Lung (tissue), 12 donors: ENCODE data around the gene TMEM171. TPM values are rescaled to one million over a fixed set of nuclear protein-coding genes. Genes with fewer than 3 reads are reported as not detected.

ENCODE experiments used
- ATAC-seq: fragments of 200-7000 bp; cut with Tn5 transposase; one replicate; pipeline ENCODE4 v1.9.1; 2020; ENCODE audit warnings: moderate number of reproducible peaks; ENCODE audit not compliant: insufficient read depth, low FRiP score
- DNase-seq, 3 donors: peaks; one replicate each; pipeline ENCODE4 v3.0.0-alpha.2; 2013 to 2017
- H3K27ac ChIP-seq, 2 donors: one replicate each; pipeline ENCODE4 v1.5.1; 2013; ENCODE audit warnings: mild to moderate bottlenecking in 2 of 2, moderate library complexity in 2 of 2, control low read depth in 1 of 2, inconsistent platforms in 1 of 2, low read depth in 1 of 2, low read length in 1 of 2
- H3K27me3 ChIP-seq, 3 donors: one replicate each; pipeline ENCODE4 v1.5.1; 2013; ENCODE audit warnings: low read length in 2 of 3; ENCODE audit not compliant: control insufficient read depth in 3 of 3, insufficient read depth in 3 of 3
- H3K36me3 ChIP-seq, 4 donors: one replicate each; pipeline ENCODE4 v1.5.1; 2013; ENCODE audit warnings: low read length in 4 of 4, mild to moderate bottlenecking in 1 of 4, moderate library complexity in 1 of 4; ENCODE audit not compliant: control insufficient read depth in 4 of 4, insufficient read depth in 4 of 4
- H3K4me1 ChIP-seq, 5 donors: one replicate each; pipeline ENCODE4 v1.5.1; 2013; ENCODE audit warnings: low read length in 5 of 5, mild to moderate bottlenecking in 2 of 5, moderate library complexity in 1 of 5; ENCODE audit not compliant: control insufficient read depth in 5 of 5, insufficient read depth in 5 of 5
- H3K4me3 ChIP-seq: one replicate; pipeline ENCODE4 v1.5.1; 2013; ENCODE audit warnings: mild to moderate bottlenecking, control low read depth, moderate library complexity
- H3K9ac ChIP-seq, 2 donors: one replicate each; pipeline ENCODE4 v1.5.1; 2013; ENCODE audit warnings: low read length in 2 of 2, control low read depth in 1 of 2; ENCODE audit not compliant: insufficient read depth in 1 of 2
- H3K9me3 ChIP-seq, 4 donors: one replicate each; pipeline ENCODE4 v1.5.1; 2013; ENCODE audit warnings: low read length in 3 of 4, mild to moderate bottlenecking in 1 of 4, moderate library complexity in 1 of 4; ENCODE audit not compliant: control insufficient read depth in 4 of 4, insufficient read depth in 3 of 4
- WGBS, 2 donors: extraction: QIAGEN DNeasy Blood & Tissue Kit; methylation state at CpG; one replicate each; pipeline ENCODE4 v1.1.7; 2013; 5-methylcytosine and 5-hydroxymethylcytosine counted together
- polyA plus RNA-seq, 2 donors: library from polyadenylated mRNA; stranded (reverse); fragments of 200-250 nt; gene quantifications; one replicate each; pipeline ENCODE4 v1.2.1, GENCODE V29; 2013
- total RNA-seq, 2 donors: library from RNA; depleted of rRNA in 1 of 2; stranded (reverse); fragments of >200 nt in 1 of 2; gene quantifications; one replicate each; pipeline ENCODE4 v1.2.1, GENCODE V29; 2014 to 2021
- TF ChIP-seq, protein P1 (sequence below): IDR thresholded peaks from 2 replicates; pipeline ENCODE4 v1.5.1; 2012; ENCODE audit warnings: mild to moderate bottlenecking; ENCODE audit errors: control extremely low read depth, extremely low read depth
- donor health status: control.
- donor health status: control.
- donor health status: Bipolar disorder and iron deficiency.
- donor health status: healthy.
- donor health status: DM: yes; HTN: yes; CAD: no.

Gene TMEM171
- total and polyA plus RNA-seq, 4 donors: 0.16 to 0.86 (median 0.44) TPM

DNA sequence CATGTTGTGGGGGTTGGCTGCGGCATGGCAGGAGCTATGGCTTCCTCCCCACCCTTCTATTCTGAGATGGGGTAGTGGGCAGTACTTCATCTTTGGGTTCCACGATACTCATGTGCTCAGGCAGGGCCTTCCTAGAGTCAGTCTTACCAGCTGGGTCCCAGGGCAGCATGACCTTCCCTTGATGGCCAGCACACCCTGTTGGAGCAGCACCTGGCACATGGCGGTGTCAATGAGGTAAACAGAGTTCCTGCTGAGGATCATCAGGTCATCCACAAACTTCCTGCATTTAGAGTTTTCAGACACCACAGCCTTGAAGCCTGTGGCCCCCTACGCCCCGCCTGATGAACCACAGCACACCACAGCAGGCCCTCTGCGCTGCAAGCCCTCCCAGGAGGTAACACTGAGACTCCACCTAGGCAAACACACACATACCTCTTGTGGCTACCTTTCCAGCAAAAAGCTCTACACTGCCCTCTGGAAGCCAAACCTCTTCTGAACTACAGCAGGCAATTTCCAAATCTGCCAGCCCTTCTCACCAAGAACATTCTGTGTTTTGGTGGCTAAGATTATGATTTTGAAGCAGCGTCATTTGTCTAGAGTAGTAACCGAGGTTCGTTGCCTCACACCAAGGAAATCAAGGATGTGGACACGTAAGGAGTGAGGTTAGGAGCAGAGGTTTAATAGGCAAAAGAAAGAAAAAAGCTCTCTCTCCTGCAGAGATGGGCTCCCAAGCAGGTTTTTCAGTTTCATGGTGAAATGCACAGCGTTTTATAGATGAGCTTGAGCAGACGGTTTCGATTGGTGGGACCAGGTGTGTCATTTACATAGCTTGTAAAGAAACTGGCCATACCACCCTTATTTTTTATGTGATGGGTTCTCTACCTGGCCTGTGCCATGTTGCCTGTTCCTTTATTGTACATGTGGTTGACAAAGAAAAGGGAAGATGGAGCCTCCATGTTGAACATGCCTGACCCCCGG, 32.3 kb downstream of the TMEM171 start:
- Histone ChIP-seq H3K4me1 (no peaks in the 10 kb centered on the region), H3K9me3 (no peaks in the 10 kb centered on the region), H3K36me3 (no peaks in the 10 kb centered on the region), H3K27ac (no peak overlapping the region), H3K9ac (no peak overlapping the region), H3K27me3 (no peaks in the 10 kb centered on the region), H3K4me3 (no peak overlapping the region)
- DNase-seq (no peak), ATAC-seq (no peak)
- TF ChIP-seq, protein P1, sequence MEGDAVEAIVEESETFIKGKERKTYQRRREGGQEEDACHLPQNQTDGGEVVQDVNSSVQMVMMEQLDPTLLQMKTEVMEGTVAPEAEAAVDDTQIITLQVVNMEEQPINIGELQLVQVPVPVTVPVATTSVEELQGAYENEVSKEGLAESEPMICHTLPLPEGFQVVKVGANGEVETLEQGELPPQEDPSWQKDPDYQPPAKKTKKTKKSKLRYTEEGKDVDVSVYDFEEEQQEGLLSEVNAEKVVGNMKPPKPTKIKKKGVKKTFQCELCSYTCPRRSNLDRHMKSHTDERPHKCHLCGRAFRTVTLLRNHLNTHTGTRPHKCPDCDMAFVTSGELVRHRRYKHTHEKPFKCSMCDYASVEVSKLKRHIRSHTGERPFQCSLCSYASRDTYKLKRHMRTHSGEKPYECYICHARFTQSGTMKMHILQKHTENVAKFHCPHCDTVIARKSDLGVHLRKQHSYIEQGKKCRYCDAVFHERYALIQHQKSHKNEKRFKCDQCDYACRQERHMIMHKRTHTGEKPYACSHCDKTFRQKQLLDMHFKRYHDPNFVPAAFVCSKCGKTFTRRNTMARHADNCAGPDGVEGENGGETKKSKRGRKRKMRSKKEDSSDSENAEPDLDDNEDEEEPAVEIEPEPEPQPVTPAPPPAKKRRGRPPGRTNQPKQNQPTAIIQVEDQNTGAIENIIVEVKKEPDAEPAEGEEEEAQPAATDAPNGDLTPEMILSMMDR: no peak
- WGBS, 2 donors: 80 to 89% methylated on average over 14 of the region's 14 CpGs

DNA sequence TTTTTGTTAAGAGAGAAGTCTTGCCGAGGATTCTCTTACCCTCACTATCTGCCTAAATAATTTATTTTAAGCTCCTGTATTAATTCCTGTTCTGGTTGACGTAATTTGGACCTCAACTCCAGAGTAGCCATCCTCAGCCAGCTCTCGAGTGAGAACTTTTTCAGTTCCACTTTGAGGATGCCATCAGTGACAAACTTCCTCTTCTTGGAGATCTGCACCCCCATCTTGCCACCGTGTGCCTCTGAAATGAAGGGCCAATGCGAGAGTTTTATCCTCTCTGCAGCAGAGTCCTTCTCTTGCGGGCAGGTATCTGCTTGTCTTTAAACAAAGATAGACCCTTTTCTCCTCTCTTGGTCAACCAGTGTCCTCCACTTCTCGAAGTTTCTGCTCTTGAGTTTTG, 33.1 kb downstream of the TMEM171 start:
- TF ChIP-seq, protein P1: no peak
- no peaks in the 10 kb centered on the region for H3K9me3 ChIP-seq
- H3K4me1 ChIP-seq: no peaks in the 10 kb centered on the region
- ATAC-seq: no peak
- no peaks in the 10 kb centered on the region for H3K27me3 ChIP-seq
- H3K4me3 ChIP-seq: no peak overlapping the region
- no peak overlapping the region for H3K9ac ChIP-seq
- DNase-seq: no peak
- H3K36me3 ChIP-seq: no peaks in the 10 kb centered on the region
- WGBS, 2 donors: 62 to 66% methylated on average over 7 of the region's 7 CpGs
- no peak overlapping the region for H3K27ac ChIP-seq

DNA sequence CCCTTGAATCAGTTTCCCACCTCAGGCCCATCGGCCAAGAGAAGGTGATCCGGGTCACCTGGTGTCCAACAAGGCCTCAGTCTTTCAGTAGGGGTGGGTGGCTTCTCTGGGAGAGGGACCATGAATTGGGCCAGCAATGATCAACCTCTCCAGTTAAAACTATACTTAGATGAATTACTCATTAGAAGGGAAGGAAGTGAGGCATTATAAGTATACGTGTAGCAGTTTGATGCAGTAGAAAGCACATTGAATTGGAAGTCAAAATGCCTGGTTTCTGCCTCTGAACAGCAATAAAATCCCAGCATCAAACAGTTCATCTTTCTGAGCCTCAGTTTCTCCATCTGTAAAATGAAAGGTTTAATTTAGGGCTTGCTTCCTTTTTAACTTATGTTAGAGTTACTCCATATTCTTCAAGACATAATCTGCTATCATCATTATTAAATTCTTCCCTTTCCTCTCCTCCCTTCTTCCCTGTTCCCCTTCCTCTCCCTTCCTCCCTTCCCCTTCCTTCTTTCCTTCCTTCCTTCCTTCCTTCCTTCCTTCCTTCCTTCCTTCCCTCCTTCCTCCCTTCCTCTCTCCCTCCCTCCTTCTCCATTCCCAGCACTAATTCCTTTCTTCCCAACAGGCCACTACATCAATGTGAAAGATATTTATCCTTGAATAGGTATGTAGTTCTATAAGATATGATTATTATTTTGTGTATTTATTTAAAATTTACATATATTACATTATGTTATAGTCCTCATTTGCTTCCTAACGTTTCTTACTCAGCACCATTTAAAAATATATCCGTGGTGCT, 34.0 kb downstream of the TMEM171 start:
- TF ChIP-seq, protein P1: no peak
- DNase-seq (no peak), ATAC-seq (no peak)
- no peaks in the 10 kb centered on the region for H3K27me3 ChIP-seq
- no peak overlapping the region for H3K4me3 ChIP-seq
- no peaks in the 10 kb centered on the region for H3K9me3 ChIP-seq
- H3K27ac ChIP-seq: no peak overlapping the region
- H3K36me3 ChIP-seq: no peaks in the 10 kb centered on the region
- no peak overlapping the region for H3K9ac ChIP-seq
- H3K4me1 ChIP-seq: no peaks in the 10 kb centered on the region
- 73 to 77% methylated on average over 5 of the region's 5 CpGs for WGBS, 2 donors
